ENCODE results near the gene RNASE13. TPM values are rescaled to one million over a fixed set of nuclear protein-coding genes. Genes with fewer than 3 reads are reported as not detected.

The RNASE13 gene
- polyA plus RNA-seq, 1 of the 3 experiments (the other 2 are of a cell fraction): not detected

GRCh38 chr14:21081521-21082142 is 47.0 kb upstream of the RNASE13 start:
- TF ChIP-seq ZBTB33 (IDR thresholded peaks at IDR 0.05; ENCODE audit: borderline replicate concordance, low read depth) (no peak), FOXM1 (IDR thresholded peaks at IDR 0.05; ENCODE audit: low read depth) (no peak), MAX (IDR thresholded peaks at IDR 0.05; ENCODE audit: low read depth) (no peak), MXI1 (IDR thresholded peaks at IDR 0.05; ENCODE audit: low read depth, low read length) (no peak), NRF1 (IDR thresholded peaks at IDR 0.05; ENCODE audit: low read depth, low read length) (no peak), RCOR1 (IDR thresholded peaks at IDR 0.05; ENCODE audit: low read length) (no peak), SIN3A (IDR thresholded peaks at IDR 0.05; ENCODE audit: borderline replicate concordance, low read depth, low read length) (no peak), RFX5 (IDR thresholded peaks at IDR 0.05; ENCODE audit: low read length) (no peak), ELF1 (IDR thresholded peaks at IDR 0.05) (no peak), EP300 (IDR thresholded peaks at IDR 0.05; ENCODE audit: borderline replicate concordance in 1 of 2, low read depth in 1 of 2, low read length in 1 of 2) (no peak), CHD2 (IDR thresholded peaks at IDR 0.05; ENCODE audit: low read length, partially characterized antibody) (no peak)
- TF ChIP-seq, protein P1, sequence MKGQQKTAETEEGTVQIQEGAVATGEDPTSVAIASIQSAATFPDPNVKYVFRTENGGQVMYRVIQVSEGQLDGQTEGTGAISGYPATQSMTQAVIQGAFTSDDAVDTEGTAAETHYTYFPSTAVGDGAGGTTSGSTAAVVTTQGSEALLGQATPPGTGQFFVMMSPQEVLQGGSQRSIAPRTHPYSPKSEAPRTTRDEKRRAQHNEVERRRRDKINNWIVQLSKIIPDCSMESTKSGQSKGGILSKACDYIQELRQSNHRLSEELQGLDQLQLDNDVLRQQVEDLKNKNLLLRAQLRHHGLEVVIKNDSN (IDR thresholded peaks at IDR 0.05; ENCODE audit: borderline replicate concordance, low read depth): no peak
- Histone ChIP-seq H3K27me3 (ENCODE audit: insufficient read depth) (no peaks in the 10 kb centered on the region), H3K27ac (ENCODE audit: low read depth in 2 of 2, low read length in 1 of 2) (no peak overlapping the region), H3K36me3 (replicated peaks in 1 of 2; ENCODE audit: control insufficient read depth in 1 of 2, insufficient read depth in 2 of 2, low read length in 1 of 2) (peaks cover 77 to 91% of the 10 kb centered on the region in 2 experiments), H3F3A (replicated peaks; ENCODE audit: insufficient read depth) (peaks cover 19% of the 10 kb centered on the region), H3K4me2 (no peak overlapping the region), H3K9me2 (no peaks in the 10 kb centered on the region), H4K20me1 (ENCODE audit: insufficient read depth) (no peaks in the 10 kb centered on the region), H3K79me2 (ENCODE audit: insufficient read depth) (peaks cover 5% of the 10 kb centered on the region; the same call in 1 of the 2 replicates), H2AFZ (ENCODE audit: low read depth) (no peak overlapping the region), H3K9me3 (no peaks in the 10 kb centered on the region), H3K4me1 (ENCODE audit: control insufficient read depth in 1 of 2, insufficient read depth in 2 of 2, low read depth in 1 of 2, low read length in 1 of 2) (peaks cover 0 to 11% of the 10 kb centered on the region in 2 experiments; a peak in 3 of 4 replicates), H3K4me3 (ENCODE audit: low read depth in 2 of 2, low read length in 1 of 2) (no peak overlapping the region), H3K9ac (no peak overlapping the region)
- POLR2A ChIA-PET: interaction anchor here (0.9 to 1.6 kb wide), 2 partner anchors 8 to 10 kb away, joined by 3 to 4 read pairs; no protein-coding TSS in a partner anchor
- CTCF ChIA-PET: interaction anchor here (0.8 to 8.6 kb wide), 5 partner anchors 10 to 67 kb away, joined by 3 to 68 read pairs (median 6); partner anchors contain the start of gene ZNF219
- DNase-seq: peak; percentile 25
- 80% methylated on average over 2 of the region's 30 CpGs for WGBS (ENCODE audit: low lambda C conversion rate)

GRCh38 chr14:21078726-21079125 is 44.1 kb upstream of the RNASE13 start:
- Histone ChIP-seq H3K36me3 (replicated peaks in 1 of 2; ENCODE audit: control insufficient read depth in 1 of 2, insufficient read depth in 2 of 2, low read length in 1 of 2) (peaks cover 72 to 91% of the 10 kb centered on the region in 2 experiments), H4K20me1 (ENCODE audit: insufficient read depth) (0 out of 2 replicates have a peak, but pooled peaks cover 8% of the 10 kb centered on the region), H3K4me1 (ENCODE audit: control insufficient read depth in 1 of 2, insufficient read depth in 2 of 2, low read depth in 1 of 2, low read length in 1 of 2) (peaks cover 0 to 11% of the 10 kb centered on the region in 2 experiments; a peak in 1 of 4 replicates), H3K27me3 (ENCODE audit: insufficient read depth) (no peaks in the 10 kb centered on the region), H3F3A (replicated peaks; ENCODE audit: insufficient read depth) (peaks cover 3% of the 10 kb centered on the region), H3K9me3 (no peaks in the 10 kb centered on the region), H3K9me2 (no peaks in the 10 kb centered on the region), H3K27ac (ENCODE audit: low read depth in 2 of 2, low read length in 1 of 2) (no peak overlapping the region), H2AFZ (ENCODE audit: low read depth) (no peak overlapping the region), H3K79me2 (ENCODE audit: insufficient read depth) (peaks cover 18% of the 10 kb centered on the region; the same call in 1 of the 2 replicates), H3K4me2 (no peak overlapping the region), H3K4me3 (ENCODE audit: low read depth in 2 of 2, low read length in 1 of 2) (no peak overlapping the region), H3K9ac (no peak overlapping the region)
- TF ChIP-seq USF2 (IDR thresholded peaks at IDR 0.05; ENCODE audit: borderline replicate concordance, low read depth, low read length): no peak
- no peak for TF ChIP-seq GABPA (IDR thresholded peaks at IDR 0.05; ENCODE audit: low read depth)
- TF ChIP-seq SMC3 (IDR thresholded peaks at IDR 0.05; ENCODE audit: low read depth, low read length): no peak
- TF ChIP-seq EZH2phosphoT487 (IDR thresholded peaks at IDR 0.05; ENCODE audit: borderline replicate concordance, low read depth): no peak
- no peak for TF ChIP-seq ELF1 (IDR thresholded peaks at IDR 0.05)
- TF ChIP-seq POLR2AphosphoS5 (IDR thresholded peaks at IDR 0.05; ENCODE audit: low read depth, low read length): no peak
- TF ChIP-seq TCF12 (IDR thresholded peaks at IDR 0.05): no peak
- no peak for TF ChIP-seq JUND (IDR thresholded peaks at IDR 0.05)
- ChIA-PET CTCF (interaction anchor here (2.1 to 3.5 kb wide), 5 partner anchors 10 to 64 kb away, joined by 4 to 22 read pairs (median 13); no protein-coding TSS in a partner anchor), POLR2A (no interaction called here)
- DNase-seq: no peak
- WGBS (ENCODE audit: low lambda C conversion rate): 84% methylated on average over 10 of the region's 10 CpGs
